ENCODE results near the gene FREM1.

FREM1 gene

GRCh38 chr9:14811844-14812243 is 98.4 kb downstream of the FREM1 start:
- no peak for DNase-seq

- DNase-seq: no peak
These were observed 103.2 kb downstream of the FREM1 start for GRCh38 chr9:14806941-14807520.

GRCh38 chr9:14799030-14799429 is 111.2 kb downstream of the FREM1 start:
- DNase-seq: no peak

- no peak for DNase-seq
These were observed 112.8 kb downstream of the FREM1 start for GRCh38 chr9:14797435-14797834.

GRCh38 chr9:14793389-14793788 is 116.8 kb downstream of the FREM1 start:
- no peak for DNase-seq

- DNase-seq: no peak
These were observed 119.6 kb downstream of the FREM1 start for GRCh38 chr9:14790628-14791027.

GRCh38 chr9:14788846-14789245 is 121.4 kb downstream of the FREM1 start:
- no peak for DNase-seq

GRCh38 chr9:14783358-14783757 is 126.9 kb downstream of the FREM1 start:
- no peak for DNase-seq

GRCh38 chr9:14782286-14783051 is 127.8 kb downstream of the FREM1 start:
- no peak for DNase-seq

GRCh38 chr9:14780693-14781092 is 129.5 kb downstream of the FREM1 start:
- no peak for DNase-seq

GRCh38 chr9:14780251-14780650 is 130.0 kb downstream of the FREM1 start:
- DNase-seq: no peak

GRCh38 chr9:14779566-14780022 is 130.6 kb downstream of the FREM1 start:
- DNase-seq: peak; percentile 14

- no peak for DNase-seq
These were observed 131.7 kb downstream of the FREM1 start for GRCh38 chr9:14778565-14778964.

GRCh38 chr9:14775917-14776316 is 134.3 kb downstream of the FREM1 start:
- DNase-seq: no peak

- no peak for DNase-seq
These were observed 139.6 kb downstream of the FREM1 start for GRCh38 chr9:14770592-14770991.

GRCh38 chr9:14769230-14769571 is 141.0 kb downstream of the FREM1 start:
- DNase-seq: peak; percentile 57

- DNase-seq: peak; percentile 59
These were observed 141.6 kb downstream of the FREM1 start for GRCh38 chr9:14768405-14769229.

GRCh38 chr9:14766299-14766698 is 143.9 kb downstream of the FREM1 start:
- DNase-seq: no peak

- DNase-seq: no peak
These were observed 148.6 kb downstream of the FREM1 start for GRCh38 chr9:14761584-14761983.

GRCh38 chr9:14760060-14760459 is 150.2 kb downstream of the FREM1 start:
- no peak for DNase-seq

- DNase-seq: no peak
These were observed 153.9 kb downstream of the FREM1 start for GRCh38 chr9:14756291-14756690.

GRCh38 chr9:14752871-14753270 is 157.4 kb downstream of the FREM1 start:
- no peak for DNase-seq

- no peak for DNase-seq
These were observed 158.0 kb downstream of the FREM1 start for GRCh38 chr9:14752271-14752670.

GRCh38 chr9:14750821-14751220 is 159.4 kb downstream of the FREM1 start:
- DNase-seq: no peak

Data from OCI-M1 (cell line).